Activated naive CD4-positive, alpha-beta T cell treated with anti-CD3 and anti-CD28 coated beads, Interleukin-2, amount 10 ng/mL, durations not matched to agents 7 days and 5 days (primary cell): ENCODE measurements around the gene RAP1GDS1.

Experiments used
- CTCF ChIA-PET: fragments of 350-600 bp; sonication (Branson Sonifier 250); formaldehyde crosslinking; loops from one replicate; lab custom pipeline; 2021; ENCODE audit warnings: antibody characterized with exemption; lab: Charles Lee
- DNase-seq: peaks from one replicate; pipeline ENCODE4 v3.0.0-alpha.2; 2020
- H3K27ac Mint-ChIP-seq: one replicate; pipeline ENCODE4 v1.8.0; 2021; ENCODE audit warnings: mild to moderate bottlenecking, moderate library complexity, mixed read lengths
- H3K27me3 Mint-ChIP-seq: one replicate; pipeline ENCODE4 v1.8.0; 2021; ENCODE audit warnings: mild to moderate bottlenecking, mixed read lengths
- H3K36me3 Mint-ChIP-seq: one replicate; pipeline ENCODE4 v1.8.0; 2021; ENCODE audit warnings: mixed read lengths
- H3K4me1 Mint-ChIP-seq: one replicate; pipeline ENCODE4 v1.8.0; 2021; ENCODE audit warnings: mixed read lengths
- H3K4me3 Mint-ChIP-seq: one replicate; pipeline ENCODE4 v1.8.0; 2021; ENCODE audit warnings: mild to moderate bottlenecking, moderate library complexity, mixed read lengths
- H3K9me3 Mint-ChIP-seq: one replicate; pipeline ENCODE4 v1.8.0; 2021; ENCODE audit warnings: mixed read lengths

Gene RAP1GDS1

DNA sequence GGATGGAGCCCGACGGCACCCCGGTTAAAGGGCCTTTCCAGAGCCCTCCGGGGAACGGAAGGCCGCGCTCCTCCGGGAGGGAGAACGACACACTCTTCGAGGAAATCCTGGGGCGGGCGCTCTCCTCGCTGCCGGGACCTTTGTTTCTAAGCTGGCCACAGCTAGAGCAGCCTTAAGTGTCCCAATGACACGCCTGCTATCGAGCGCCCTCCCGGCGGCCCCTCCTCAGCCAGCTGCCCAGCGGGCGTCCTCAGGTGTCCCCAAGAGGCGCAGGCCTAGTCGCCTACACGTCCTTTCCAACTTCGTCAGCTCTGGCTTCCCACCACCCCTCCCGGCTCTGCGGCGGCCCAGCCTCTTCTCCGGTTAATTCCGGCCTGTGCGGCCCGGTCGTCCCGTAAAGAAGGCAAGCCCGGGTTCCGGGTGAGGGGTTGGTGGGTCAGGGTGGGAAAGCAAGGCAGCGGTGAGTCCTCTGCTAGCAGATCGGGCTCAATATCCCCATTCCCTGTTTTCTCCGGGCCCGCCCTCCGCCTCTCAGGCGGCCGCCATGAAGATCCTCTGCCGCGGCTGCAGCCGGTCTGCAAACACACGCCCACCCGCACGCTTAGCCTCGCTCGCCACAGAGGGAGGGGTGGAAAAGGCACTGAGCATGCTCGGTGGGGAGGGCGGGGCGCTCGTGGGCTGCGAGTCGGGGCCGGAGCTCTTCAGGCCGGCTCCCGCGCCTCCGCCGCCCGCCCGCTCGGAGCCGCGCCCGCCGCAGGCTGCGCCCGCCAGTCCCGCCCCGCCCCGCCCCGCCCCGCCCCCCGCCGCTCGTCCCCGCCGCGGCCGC is at the start of gene RAP1GDS1:
RAP1GDS1 (plus strand) TSS at position 806 of the 826 bp plus-strand sequence. CDS start 182 bp downstream, outside the sequence.
- Mint-ChIP-seq H3K4me1 (peaks cover 45% of the 10 kb centered on the region), H3K27ac (peak within 1 kb of the TSS; percentile 92), H3K4me3 (peak within 1 kb of the TSS; percentile 96), H3K27me3 (no peaks in the 10 kb centered on the region), H3K9me3 (no peaks in the 10 kb centered on the region), H3K36me3 (peaks cover 8% of the 10 kb centered on the region)
- DNase-seq = peak; percentile 93
- CTCF ChIA-PET = interaction anchor here (0.7 to 1.4 kb wide), 2 partner anchors 186 to 188 kb away, joined by 3 to 5 read pairs; no protein-coding TSS in a partner anchor

DNA sequence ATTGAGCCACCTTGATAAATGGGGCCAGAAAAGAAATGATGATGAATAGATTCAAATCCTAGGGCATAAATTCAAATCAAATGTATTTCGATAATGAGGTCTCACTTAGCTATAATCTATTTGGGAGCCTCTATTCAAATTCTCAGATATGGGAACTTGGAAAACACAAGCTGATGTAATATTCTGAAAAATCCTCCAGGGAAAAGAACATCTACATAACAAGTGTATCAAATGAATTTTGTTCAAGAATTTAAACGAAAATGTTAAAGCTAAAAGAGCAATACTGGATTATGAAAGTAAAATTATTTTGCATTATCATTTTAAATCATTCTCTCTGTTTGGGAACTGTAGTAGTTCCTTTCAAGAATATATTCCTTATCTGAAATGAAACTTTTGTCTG is 38.9 kb upstream of the RAP1GDS1 start:
- CTCF ChIA-PET = no interaction called here
- no peaks in the 10 kb centered on the region for H3K4me1 Mint-ChIP-seq
- no peak overlapping the region for H3K27ac Mint-ChIP-seq
- no peak overlapping the region for H3K4me3 Mint-ChIP-seq
- no peaks in the 10 kb centered on the region for H3K36me3 Mint-ChIP-seq
- no peaks in the 10 kb centered on the region for H3K9me3 Mint-ChIP-seq
- DNase-seq = no peak
- peaks cover 4% of the 10 kb centered on the region for H3K27me3 Mint-ChIP-seq

DNA sequence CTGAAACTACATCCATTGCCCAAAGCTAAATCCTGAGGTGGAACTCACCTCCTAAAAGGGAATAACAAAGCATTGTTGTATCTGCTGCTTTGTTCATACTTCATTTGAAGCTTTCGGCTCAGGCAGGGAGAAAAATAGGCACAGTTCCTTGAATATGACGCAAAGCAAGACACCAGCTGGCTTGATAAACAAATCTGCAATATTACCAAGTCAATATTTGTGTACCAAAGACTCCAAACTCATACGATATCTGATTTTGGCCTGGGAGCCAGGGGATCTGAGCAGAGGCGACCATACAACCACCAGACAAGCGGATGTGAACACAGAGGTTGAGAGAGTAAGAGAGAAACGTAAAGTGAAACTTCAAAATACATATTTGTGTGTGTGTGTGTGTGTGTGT is 34.8 kb upstream of the RAP1GDS1 start:
- no peaks in the 10 kb centered on the region for H3K27me3 Mint-ChIP-seq
- no peaks in the 10 kb centered on the region for H3K4me1 Mint-ChIP-seq
- no peaks in the 10 kb centered on the region for H3K36me3 Mint-ChIP-seq
- DNase-seq = no peak
- no peaks in the 10 kb centered on the region for H3K9me3 Mint-ChIP-seq
- H3K4me3 Mint-ChIP-seq = no peak overlapping the region
- CTCF ChIA-PET = no interaction called here
- no peak overlapping the region for H3K27ac Mint-ChIP-seq

DNA sequence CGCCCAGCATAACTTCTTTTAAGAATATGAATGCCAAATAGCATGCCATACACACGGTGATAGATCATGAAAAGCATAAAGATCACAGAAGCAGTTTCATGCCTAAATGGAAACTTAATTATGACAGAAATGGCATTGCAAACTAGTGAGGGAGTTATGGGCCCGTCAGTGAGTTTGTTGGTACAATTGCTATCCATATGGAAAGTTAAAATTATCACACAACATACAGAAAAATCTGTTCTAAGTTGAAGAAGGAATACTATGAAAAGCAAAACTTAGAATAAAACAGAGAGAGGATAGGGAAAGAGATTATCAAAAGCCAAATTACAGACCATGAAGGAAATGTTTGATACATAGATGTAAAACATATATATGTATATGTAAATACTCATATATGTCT is 30.2 kb upstream of the RAP1GDS1 start:
- Mint-ChIP-seq H3K36me3 (no peaks in the 10 kb centered on the region), H3K4me3 (no peak overlapping the region), H3K9me3 (no peaks in the 10 kb centered on the region), H3K27ac (no peak overlapping the region), H3K27me3 (no peaks in the 10 kb centered on the region), H3K4me1 (no peaks in the 10 kb centered on the region)
- no peak for DNase-seq
- CTCF ChIA-PET = no interaction called here

DNA sequence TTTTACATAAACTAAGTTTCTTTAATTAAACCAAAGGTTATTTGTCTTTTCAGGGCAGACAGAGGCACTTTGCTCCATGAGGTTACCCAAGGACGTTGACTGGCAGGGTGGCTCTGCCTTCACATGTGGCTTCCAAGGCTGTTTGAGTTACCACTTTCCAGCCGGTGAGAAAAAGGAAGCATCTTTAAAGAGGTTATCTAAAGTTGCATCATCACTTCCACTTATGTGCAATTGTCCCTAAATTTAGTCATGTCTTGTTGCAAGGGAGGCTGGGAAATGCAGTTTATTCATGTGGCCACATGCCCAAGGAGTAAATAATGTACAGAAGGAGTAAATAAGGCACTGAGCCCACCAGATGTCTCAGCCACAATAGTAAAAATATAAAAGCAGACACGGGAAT is 29.0 kb upstream of the RAP1GDS1 start:
- H3K9me3 Mint-ChIP-seq = no peaks in the 10 kb centered on the region
- H3K27me3 Mint-ChIP-seq = no peaks in the 10 kb centered on the region
- CTCF ChIA-PET = no interaction called here
- no peak for DNase-seq
- no peak overlapping the region for H3K4me3 Mint-ChIP-seq
- H3K4me1 Mint-ChIP-seq = no peaks in the 10 kb centered on the region
- H3K36me3 Mint-ChIP-seq = no peaks in the 10 kb centered on the region
- H3K27ac Mint-ChIP-seq = no peak overlapping the region

GRCh38 chr4:98237204-98237603 is 24.0 kb upstream of the RAP1GDS1 start:
- CTCF ChIA-PET = no interaction called here
- no peak overlapping the region for H3K4me3 Mint-ChIP-seq
- H3K9me3 Mint-ChIP-seq = no peaks in the 10 kb centered on the region
- no peak overlapping the region for H3K27ac Mint-ChIP-seq
- no peaks in the 10 kb centered on the region for H3K36me3 Mint-ChIP-seq
- peaks cover 11% of the 10 kb centered on the region for H3K27me3 Mint-ChIP-seq
- H3K4me1 Mint-ChIP-seq = no peaks in the 10 kb centered on the region
- no peak for DNase-seq

GRCh38 chr4:98242063-98242462 is 19.1 kb upstream of the RAP1GDS1 start:
- no peaks in the 10 kb centered on the region for H3K4me1 Mint-ChIP-seq
- DNase-seq = no peak
- H3K4me3 Mint-ChIP-seq = no peak overlapping the region
- no peaks in the 10 kb centered on the region for H3K36me3 Mint-ChIP-seq
- H3K9me3 Mint-ChIP-seq = no peaks in the 10 kb centered on the region
- H3K27me3 Mint-ChIP-seq = peaks cover 17% of the 10 kb centered on the region
- no peak overlapping the region for H3K27ac Mint-ChIP-seq
- CTCF ChIA-PET = no interaction called here

DNA sequence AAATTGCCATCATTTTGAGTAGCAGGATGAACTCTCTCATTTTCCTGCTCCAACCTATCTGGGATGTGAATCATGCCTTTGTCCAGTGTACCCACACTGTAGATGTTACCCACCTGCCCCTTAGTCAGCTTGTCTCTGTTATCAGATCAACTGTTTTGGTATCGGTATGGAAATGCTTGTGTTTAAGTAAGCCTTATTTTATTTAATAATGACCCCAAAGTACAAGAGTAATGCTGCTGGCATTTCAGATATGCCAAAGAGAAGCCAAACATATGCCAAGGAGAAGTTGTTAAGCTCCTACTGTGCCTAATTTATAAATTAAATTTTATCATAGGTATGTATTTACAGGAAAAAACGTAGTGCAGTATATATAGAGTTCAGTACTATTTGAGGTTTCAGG is 18.6 kb upstream of the RAP1GDS1 start:
- Mint-ChIP-seq H3K4me3 (no peak overlapping the region), H3K9me3 (no peaks in the 10 kb centered on the region), H3K27ac (no peak overlapping the region), H3K4me1 (no peaks in the 10 kb centered on the region), H3K27me3 (peaks cover 17% of the 10 kb centered on the region), H3K36me3 (no peaks in the 10 kb centered on the region)
- CTCF ChIA-PET = no interaction called here
- DNase-seq = no peak

- H3K4me3 Mint-ChIP-seq = no peak overlapping the region
Observed at GRCh38 chr4:98245226-98245625, 16.0 kb upstream of the RAP1GDS1 start.

DNA sequence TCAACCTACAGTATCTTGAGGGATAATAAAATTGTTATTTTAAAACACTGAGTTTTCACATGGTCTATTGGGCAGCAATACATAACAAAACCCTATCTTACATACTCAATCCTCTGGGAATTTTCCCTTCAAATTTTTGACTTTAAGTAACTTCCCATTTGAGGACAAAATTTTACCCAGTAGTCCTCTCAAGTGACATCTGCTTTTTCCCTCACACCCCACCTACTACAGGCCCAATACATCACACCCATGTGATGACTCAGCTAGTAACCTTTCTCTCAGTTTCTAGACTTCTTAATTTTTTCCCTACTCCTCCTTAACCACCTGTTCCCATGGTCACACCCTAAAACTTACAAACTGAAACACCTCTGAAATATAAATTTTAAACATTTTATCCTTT is 12.2 kb upstream of the RAP1GDS1 start:
- no peak for DNase-seq
- H3K9me3 Mint-ChIP-seq = no peaks in the 10 kb centered on the region
- CTCF ChIA-PET = interaction anchor here (0.7 kb wide), 1 partner anchor 219 kb away, joined by 3 read pairs; no protein-coding TSS in a partner anchor
- H3K36me3 Mint-ChIP-seq = no peaks in the 10 kb centered on the region
- no peak overlapping the region for H3K4me3 Mint-ChIP-seq
- H3K27ac Mint-ChIP-seq = no peak overlapping the region
- H3K27me3 Mint-ChIP-seq = peaks cover 8% of the 10 kb centered on the region
- H3K4me1 Mint-ChIP-seq = no peaks in the 10 kb centered on the region

More at GRCh38 chr4:98245226-98245625, 16.0 kb upstream of the RAP1GDS1 start:
- Mint-ChIP-seq H3K27me3 (peaks cover 10% of the 10 kb centered on the region), H3K9me3 (no peaks in the 10 kb centered on the region), H3K27ac (no peak overlapping the region), H3K36me3 (no peaks in the 10 kb centered on the region), H3K4me1 (no peaks in the 10 kb centered on the region)
- CTCF ChIA-PET = no interaction called here
- DNase-seq = no peak

DNA sequence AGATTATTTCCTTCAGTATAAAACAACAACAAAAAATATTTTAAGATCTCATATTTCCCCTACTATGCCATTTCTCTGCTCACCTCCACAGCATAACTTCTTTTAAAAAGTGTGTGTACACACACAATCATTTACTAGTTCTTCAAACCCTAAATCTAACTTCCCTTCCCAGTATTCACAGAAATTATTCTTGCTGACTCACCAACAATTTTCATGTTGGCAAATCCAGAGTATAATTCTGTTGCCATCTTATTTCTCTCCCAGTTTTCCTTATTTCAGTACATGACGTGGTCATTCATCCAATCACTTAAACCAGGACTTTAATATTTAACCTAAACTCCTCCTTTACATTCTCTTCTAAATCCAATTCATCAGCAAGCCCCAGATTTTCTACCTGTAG is 11.4 kb upstream of the RAP1GDS1 start:
- Mint-ChIP-seq H3K27me3 (peaks cover 3% of the 10 kb centered on the region), H3K4me1 (no peaks in the 10 kb centered on the region), H3K4me3 (no peak overlapping the region), H3K9me3 (no peaks in the 10 kb centered on the region), H3K27ac (no peak overlapping the region), H3K36me3 (no peaks in the 10 kb centered on the region)
- CTCF ChIA-PET = no interaction called here
- no peak for DNase-seq

- Mint-ChIP-seq H3K36me3 (no peaks in the 10 kb centered on the region), H3K4me1 (peaks cover 4% of the 10 kb centered on the region), H3K27ac (no peak overlapping the region), H3K27me3 (peaks cover 3% of the 10 kb centered on the region), H3K4me3 (no peak overlapping the region), H3K9me3 (no peaks in the 10 kb centered on the region)
- DNase-seq = no peak
- CTCF ChIA-PET = no interaction called here
Observed at GRCh38 chr4:98253499-98253898, 7.7 kb upstream of the RAP1GDS1 start.

- peaks cover 8% of the 10 kb centered on the region for H3K36me3 Mint-ChIP-seq
- H3K4me1 Mint-ChIP-seq = peaks cover 41% of the 10 kb centered on the region
- DNase-seq = no peak
- H3K27ac Mint-ChIP-seq = peak overlapping the region; percentile 92
- H3K9me3 Mint-ChIP-seq = no peaks in the 10 kb centered on the region
- CTCF ChIA-PET = no interaction called here
- H3K27me3 Mint-ChIP-seq = no peaks in the 10 kb centered on the region
- peak overlapping the region; percentile 91 for H3K4me3 Mint-ChIP-seq
Observed at GRCh38 chr4:98260047-98260578, 1.1 kb upstream of the RAP1GDS1 start.

DNA sequence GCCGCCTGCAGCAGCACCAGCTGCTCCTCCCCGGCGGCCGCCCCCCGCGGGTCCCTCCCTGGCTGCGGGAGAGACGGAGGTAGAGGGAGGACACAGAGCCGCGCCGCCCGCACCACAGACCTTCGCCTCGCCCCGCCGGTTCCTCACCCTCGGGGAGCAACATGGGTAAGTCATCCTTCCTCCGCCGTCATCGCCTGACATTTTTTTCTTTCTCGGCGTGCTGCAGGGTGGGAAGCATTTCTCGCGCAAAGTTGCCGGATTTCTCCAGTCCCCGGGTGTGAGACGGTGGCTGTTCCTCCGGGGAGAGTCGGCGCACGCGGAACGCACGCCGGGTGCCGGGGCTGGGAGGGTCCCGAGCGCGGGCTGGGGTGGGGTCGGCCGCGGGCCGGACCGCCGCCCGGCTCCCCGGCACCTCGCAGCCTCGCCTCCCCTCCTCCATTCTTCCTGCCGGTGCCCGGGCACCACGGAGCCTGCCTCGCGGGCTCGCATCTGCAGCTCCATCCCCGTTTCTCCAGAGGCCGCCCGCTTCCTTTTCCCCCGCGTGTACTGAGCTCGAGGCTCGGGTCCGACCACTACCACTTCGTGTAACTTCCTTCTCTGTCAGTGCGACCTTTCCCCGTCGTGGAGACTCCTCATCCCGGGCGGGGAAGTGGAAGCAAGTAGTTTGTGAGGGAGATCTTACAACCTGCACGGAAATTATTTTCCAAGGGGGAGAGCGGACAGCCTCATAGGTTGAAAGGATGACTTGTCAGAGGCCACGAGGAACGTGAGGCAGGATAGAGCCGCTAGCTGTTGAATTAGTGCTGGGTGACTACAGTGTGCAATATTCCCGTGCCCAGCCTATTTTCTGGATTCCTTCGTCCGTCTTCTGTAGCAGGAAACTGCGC is 464 bp downstream of the RAP1GDS1 start:
- CTCF ChIA-PET = interaction anchor here (0.7 to 1.4 kb wide), 3 partner anchors 185 to 201 kb away, joined by 3 to 5 read pairs (median 3); no protein-coding TSS in a partner anchor
- Mint-ChIP-seq H3K27ac (peak overlapping the region; percentile 90), H3K36me3 (peaks cover 8% of the 10 kb centered on the region), H3K4me3 (peak overlapping the region; percentile 96), H3K4me1 (peaks cover 45% of the 10 kb centered on the region), H3K9me3 (no peaks in the 10 kb centered on the region), H3K27me3 (no peaks in the 10 kb centered on the region)
- peak; percentile 83 for DNase-seq
